D721Med (cell line): ENCODE results near the gene PSEN2.

Experiments used
- DNase-seq: peaks from one replicate; pipeline ENCODE4 v3.0.0; 2011; ENCODE audit warnings: low spot score; ENCODE audit not compliant: insufficient read length
- FAIRE-seq: peaks from 2 replicates; lab custom pipeline; 2011; peaks lifted over from hg19 to GRCh38; lab: Jason Lieb, UNC
- CTCF ChIP-seq: IDR thresholded peaks from 2 replicates; pipeline ENCODE4 v1.5.1; 2012; ENCODE audit warnings: mild to moderate bottlenecking, control low read depth; ENCODE audit not compliant: insufficient read depth; ENCODE audit errors: missing control alignments

Gene PSEN2

DNA sequence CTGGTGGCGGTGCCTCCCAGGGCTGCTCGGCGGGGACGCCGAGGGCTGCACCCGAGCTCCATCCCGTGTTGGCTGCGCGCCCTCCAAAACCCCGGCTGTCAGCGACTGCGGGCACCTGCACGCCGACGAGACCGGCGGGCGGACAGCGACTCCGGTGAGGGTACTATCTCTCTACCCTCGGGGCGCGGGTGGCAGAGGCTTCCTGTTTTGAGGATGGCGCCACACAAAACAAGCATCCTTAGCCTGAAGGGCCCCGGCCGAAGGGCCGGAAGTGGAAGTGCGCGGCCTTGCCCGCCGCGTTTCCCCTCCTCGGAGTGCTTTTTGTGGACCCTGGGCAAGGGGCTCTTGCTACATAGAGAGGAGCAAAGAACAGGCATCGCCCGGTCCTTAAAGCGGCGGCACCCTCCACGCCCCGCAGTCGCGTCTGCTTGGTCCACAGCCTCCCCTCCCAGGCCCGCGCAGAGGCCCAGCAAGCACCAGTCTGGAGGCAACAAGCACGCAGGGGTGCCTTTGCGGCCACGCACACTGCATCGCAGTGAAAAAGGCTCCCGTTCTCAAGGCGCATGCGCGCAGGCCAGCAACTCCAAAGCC is 69.1 kb downstream of the PSEN2 start:
- FAIRE-seq: no peak
- no peak for DNase-seq
- TF ChIP-seq CTCF: no peak

DNA sequence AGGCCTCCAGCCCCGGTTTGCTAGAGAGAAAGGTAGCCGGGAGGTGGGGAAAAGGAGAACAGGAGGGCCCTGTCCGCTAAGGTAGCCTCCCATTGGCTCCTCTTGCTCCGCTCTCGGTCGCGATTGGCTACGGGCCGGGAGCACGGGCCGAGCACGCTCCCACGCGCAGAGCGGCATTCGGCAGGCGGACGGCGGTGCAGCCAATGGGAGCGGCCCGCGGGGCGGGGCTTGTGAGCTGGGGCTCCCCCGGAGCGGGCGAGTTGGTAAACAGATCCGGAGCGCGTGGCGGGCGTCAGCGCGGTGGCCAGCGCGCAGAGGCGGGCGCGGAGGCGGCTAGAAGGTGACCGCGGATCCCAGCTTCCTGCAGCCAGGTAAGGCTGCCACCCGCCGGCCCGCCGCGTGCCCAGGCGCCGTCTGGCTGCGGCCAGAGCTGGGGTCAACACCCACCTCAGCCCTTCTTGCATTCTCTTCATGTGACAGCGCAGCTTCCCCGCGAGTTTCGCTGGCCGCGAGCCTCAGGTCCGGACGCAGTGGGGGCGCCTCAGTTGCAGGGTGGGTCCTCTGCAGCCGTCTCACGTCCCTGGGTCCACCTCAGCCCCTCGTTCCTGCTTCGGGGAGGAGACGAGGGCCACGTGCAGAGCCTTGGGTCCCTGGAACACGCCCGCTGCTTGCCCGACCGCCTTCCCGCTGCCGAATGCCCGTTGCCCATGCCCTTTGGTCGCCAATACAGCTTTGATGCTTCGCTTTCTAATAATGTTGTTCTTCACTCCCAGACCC is 69.8 kb downstream of the PSEN2 start, which contains the start of gene COQ8A:
Gene COQ8A (plus strand): TSS at position 266 of the 777 bp plus-strand sequence. CDS start 21,092 bp downstream, outside the sequence.
- no peak for FAIRE-seq
- no peak for TF ChIP-seq CTCF
- DNase-seq: peak; percentile 84

DNA sequence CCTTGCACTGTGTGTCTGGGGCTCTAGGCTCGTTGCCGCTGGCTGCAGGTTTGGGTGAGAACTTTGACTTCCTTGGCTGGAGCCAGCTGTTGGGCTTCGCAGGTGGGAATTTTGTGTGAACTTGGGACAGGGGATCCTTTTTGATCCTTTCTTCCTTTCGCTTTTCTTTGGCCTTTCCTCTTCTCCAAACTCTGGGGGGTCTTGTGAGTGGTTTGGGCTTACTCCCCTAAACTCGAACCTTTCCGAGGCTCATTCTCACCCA is 70.3 kb downstream of the PSEN2 start:
- TF ChIP-seq CTCF: no peak
- FAIRE-seq: no peak
- DNase-seq: no peak

DNA sequence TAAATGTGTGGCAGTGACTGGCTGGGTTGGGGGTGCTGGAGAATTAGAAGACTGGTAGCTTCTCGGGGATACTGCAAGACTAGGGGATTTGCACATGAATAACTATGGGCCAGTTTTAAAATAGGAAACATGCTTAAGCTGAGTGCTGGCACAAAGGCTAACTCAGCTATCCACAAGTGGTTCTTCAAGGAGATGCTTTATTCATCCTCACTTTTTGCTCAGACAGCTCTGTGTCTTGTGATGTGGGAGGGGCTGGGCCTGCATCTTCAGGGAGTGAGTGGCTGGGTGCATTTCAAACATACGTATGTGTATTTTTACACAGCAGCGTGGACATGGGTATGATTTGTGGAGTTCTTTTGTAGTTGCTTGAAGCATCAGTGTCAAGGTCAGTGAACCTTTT is 72.0 kb downstream of the PSEN2 start:
- no peak for FAIRE-seq
- no peak for DNase-seq
- no peak for TF ChIP-seq CTCF

DNA sequence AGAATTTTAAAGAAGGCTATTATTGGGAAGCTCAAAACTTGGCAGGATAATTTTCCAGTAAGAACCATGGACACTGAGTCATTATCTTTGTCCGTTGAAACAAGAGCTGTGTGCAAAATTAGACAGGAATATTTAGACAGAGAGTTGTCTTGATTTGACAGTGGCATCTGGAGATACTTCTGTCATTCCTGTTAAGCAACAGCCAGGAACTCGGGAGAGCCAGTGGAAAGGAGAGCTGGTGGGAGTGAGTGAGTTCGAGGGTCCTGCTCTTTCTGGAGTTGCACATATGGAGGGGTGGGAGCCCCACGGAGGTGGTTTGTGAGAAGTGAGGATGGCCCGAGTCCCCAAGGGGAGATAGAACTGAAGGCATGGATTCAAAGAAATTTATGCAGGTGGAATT is 72.7 kb downstream of the PSEN2 start:
- FAIRE-seq: no peak
- no peak for TF ChIP-seq CTCF
- no peak for DNase-seq

DNA sequence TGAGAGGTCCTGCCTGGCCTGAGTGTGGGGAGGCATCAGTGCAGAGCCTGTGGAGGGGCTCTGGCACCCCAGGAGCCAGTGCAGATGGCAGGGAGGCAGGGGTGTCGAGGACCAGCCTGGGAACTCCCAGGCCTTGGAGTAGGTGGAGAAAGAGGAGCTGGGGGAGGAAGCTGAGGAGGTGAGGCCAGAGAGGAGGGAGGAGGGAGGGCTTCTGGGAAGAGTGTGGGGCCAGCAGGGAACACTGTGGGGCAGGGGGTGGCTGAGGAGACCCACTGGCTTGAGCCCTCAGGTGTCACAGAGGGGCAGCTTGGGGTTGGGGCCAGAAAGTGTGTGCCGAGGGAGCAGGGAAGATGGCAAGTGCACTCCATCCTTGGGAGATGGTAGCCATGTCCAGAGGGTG is 73.5 kb downstream of the PSEN2 start:
- no peak for FAIRE-seq
- no peak for TF ChIP-seq CTCF
- DNase-seq: no peak
